ENCODE measurements around the gene MYT1.

Gene MYT1

GRCh38 chr20:64139199-64140060 lies 24.8 kb upstream of the MYT1 start:
- no peak for DNase-seq (ENCODE audit: extremely low spot score)
- no peak for TF ChIP-seq FOXM1 (IDR thresholded peaks at IDR 0.05; ENCODE audit: borderline replicate concordance)
- TF ChIP-seq LEF1 (IDR thresholded peaks at IDR 0.05; ENCODE audit: borderline replicate concordance) = no peak
- TF ChIP-seq L3MBTL2 (conservative IDR thresholded peaks at IDR 0.05) = no peak
- TF ChIP-seq SP1 (IDR thresholded peaks at IDR 0.05) = no peak
- TF ChIP-seq NFRKB (IDR thresholded peaks at IDR 0.05) = no peak
- no peak for TF ChIP-seq BHLHE40 (IDR thresholded peaks at IDR 0.05; ENCODE audit: borderline replicate concordance)
- TF ChIP-seq ARNT (IDR thresholded peaks at IDR 0.05) = no peak
- no peak for TF ChIP-seq FOXA1 (IDR thresholded peaks at IDR 0.05)
- TF ChIP-seq PKNOX1 (IDR thresholded peaks at IDR 0.05) = no peak
- no peak for TF ChIP-seq TARDBP (IDR thresholded peaks at IDR 0.05)
- no peak for TF ChIP-seq HDGF (IDR thresholded peaks at IDR 0.05; ENCODE audit: borderline replicate concordance)
- no peak for TF ChIP-seq CTBP1 (IDR thresholded peaks at IDR 0.05; ENCODE audit: borderline replicate concordance)
- no peak for TF ChIP-seq FOXK2 (IDR thresholded peaks at IDR 0.05)
- no peak for TF ChIP-seq SUZ12 (IDR thresholded peaks at IDR 0.05)
- TF ChIP-seq ELF4 (IDR thresholded peaks at IDR 0.05) = no peak
- no peak for TF ChIP-seq ZNF384 (IDR thresholded peaks at IDR 0.05)
- ChIA-PET POLR2A (no interaction called here), CTCF (no interaction called here)

DNA sequence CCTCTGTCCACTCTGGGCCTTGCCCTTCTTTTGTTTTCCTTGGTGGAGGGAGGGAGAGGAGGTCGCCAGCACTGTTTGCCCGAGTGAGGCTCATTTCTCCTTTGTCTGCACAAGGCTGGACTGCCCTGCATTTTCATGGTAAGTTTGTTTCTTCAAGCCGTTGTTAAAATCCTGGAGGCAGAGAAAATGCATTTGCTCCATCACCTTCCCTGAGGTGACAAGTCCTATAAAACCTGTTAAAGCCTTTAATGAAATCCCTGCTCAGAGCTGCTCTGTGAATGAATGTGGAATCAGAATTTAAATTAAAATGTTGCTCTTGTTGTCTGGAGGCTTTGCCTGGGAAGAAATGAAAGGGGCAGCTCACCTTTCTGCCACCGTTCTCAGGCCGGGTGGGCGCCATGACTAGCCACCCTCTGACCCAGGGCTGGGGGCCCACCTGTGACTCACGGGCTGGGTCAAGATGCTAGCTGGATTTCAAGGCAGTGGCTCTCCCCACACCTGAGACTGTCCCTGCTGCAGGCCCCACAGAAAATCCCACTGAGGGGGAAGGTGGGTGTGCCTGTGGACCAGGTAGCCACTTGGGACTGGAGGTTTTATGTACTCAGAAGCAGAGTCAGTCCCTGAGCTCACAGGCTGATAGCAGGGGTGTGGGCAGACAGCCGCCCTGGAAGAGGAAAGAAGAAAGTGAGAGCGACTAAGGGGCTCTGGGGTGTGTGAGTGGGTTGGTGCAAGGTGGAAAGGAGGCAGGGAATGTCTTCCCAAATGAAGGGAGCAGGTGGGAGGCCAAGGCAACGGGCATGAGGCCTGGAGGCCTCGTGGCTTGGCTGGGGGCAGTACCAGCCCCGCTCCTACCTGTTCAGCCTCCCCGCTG lies 24.0 kb upstream of the MYT1 start:
- DNase-seq (ENCODE audit: extremely low spot score) = no peak
- POLR2A ChIA-PET = no interaction called here
- TF ChIP-seq FOXK2 (IDR thresholded peaks at IDR 0.05) = no peak
- no peak for TF ChIP-seq SUZ12 (IDR thresholded peaks at IDR 0.05)
- no peak for TF ChIP-seq NFRKB (IDR thresholded peaks at IDR 0.05)
- no peak for TF ChIP-seq ZNF384 (IDR thresholded peaks at IDR 0.05)
- no peak for TF ChIP-seq HDGF (IDR thresholded peaks at IDR 0.05; ENCODE audit: borderline replicate concordance)
- TF ChIP-seq SP1 (IDR thresholded peaks at IDR 0.05) = no peak
- no peak for TF ChIP-seq ARNT (IDR thresholded peaks at IDR 0.05)
- TF ChIP-seq ELF4 (IDR thresholded peaks at IDR 0.05) = no peak
- TF ChIP-seq FOXM1 (IDR thresholded peaks at IDR 0.05; ENCODE audit: borderline replicate concordance) = no peak
- no peak for TF ChIP-seq TARDBP (IDR thresholded peaks at IDR 0.05)
- TF ChIP-seq LEF1 (IDR thresholded peaks at IDR 0.05; ENCODE audit: borderline replicate concordance) = no peak
- TF ChIP-seq PKNOX1 (IDR thresholded peaks at IDR 0.05) = no peak
- TF ChIP-seq L3MBTL2 (conservative IDR thresholded peaks at IDR 0.05) = no peak
- TF ChIP-seq CTBP1 (IDR thresholded peaks at IDR 0.05; ENCODE audit: borderline replicate concordance) = no peak
- no peak for TF ChIP-seq FOXA1 (IDR thresholded peaks at IDR 0.05)
- CTCF ChIA-PET = no interaction called here

DNA sequence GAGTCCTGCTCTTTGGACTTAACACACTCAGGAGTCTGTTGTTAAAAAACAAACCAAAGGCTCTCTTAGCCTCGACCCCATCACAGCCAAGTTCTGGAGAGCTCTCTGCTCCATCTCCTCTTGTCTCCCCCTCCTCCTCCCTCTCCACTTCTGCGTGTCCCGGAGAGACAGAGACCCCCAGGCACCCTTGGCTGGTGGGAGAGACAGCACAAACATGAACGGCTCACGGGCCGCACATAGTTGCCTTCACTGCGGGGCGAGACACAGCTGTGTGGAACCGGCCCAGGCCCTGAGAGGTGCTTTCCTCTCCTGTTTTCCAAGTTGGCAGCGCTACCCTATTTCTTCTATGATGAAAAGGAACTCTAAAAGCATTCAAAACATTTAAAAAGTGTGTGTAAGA lies 23.3 kb upstream of the MYT1 start:
- CTCF ChIA-PET = interaction anchor here (0.8 kb wide), 1 partner anchor 21 kb away, joined by 3 read pairs; no protein-coding TSS in a partner anchor

DNA sequence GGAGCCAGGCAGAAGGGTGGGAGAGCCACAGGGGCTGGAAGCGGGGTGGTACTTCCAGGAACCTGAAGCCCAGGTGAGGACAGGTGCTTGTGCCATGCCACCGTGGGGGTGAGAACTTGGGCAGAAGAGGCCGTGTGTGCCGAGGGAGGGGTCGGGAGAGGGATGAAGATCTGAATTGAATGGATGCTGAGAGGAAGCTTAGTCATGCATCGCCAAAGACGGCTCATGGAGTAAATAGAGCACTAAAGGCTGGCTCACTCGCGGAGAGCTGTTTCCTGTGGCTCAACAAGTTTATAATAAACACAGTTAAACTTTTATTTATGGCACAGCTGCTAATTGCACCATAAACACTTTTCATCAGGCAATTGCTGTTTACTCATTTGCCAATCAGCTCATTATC lies 21.7 kb upstream of the MYT1 start:
- DNase-seq (ENCODE audit: extremely low spot score) = no peak
- TF ChIP-seq ARNT (IDR thresholded peaks at IDR 0.05) (no peak), FOXK2 (IDR thresholded peaks at IDR 0.05) (no peak), TARDBP (IDR thresholded peaks at IDR 0.05) (no peak), FOXM1 (IDR thresholded peaks at IDR 0.05; ENCODE audit: borderline replicate concordance) (no peak), NFRKB (IDR thresholded peaks at IDR 0.05) (no peak), PKNOX1 (IDR thresholded peaks at IDR 0.05) (no peak), CTBP1 (IDR thresholded peaks at IDR 0.05; ENCODE audit: borderline replicate concordance) (no peak), SUZ12 (IDR thresholded peaks at IDR 0.05) (no peak), ZNF384 (IDR thresholded peaks at IDR 0.05) (no peak), L3MBTL2 (conservative IDR thresholded peaks at IDR 0.05) (no peak), SP1 (IDR thresholded peaks at IDR 0.05) (no peak), LEF1 (IDR thresholded peaks at IDR 0.05; ENCODE audit: borderline replicate concordance) (no peak), BHLHE40 (IDR thresholded peaks at IDR 0.05; ENCODE audit: borderline replicate concordance) (no peak), ELF4 (IDR thresholded peaks at IDR 0.05) (no peak), HDGF (IDR thresholded peaks at IDR 0.05; ENCODE audit: borderline replicate concordance) (no peak), FOXA1 (IDR thresholded peaks at IDR 0.05) (no peak)
- ChIA-PET POLR2A (no interaction called here), CTCF (no interaction called here)

More for the DNA sequence above, 23.3 kb upstream of the MYT1 start:
- TF ChIP-seq FOXA1 (IDR thresholded peaks at IDR 0.05) = no peak
- TF ChIP-seq TARDBP (IDR thresholded peaks at IDR 0.05) = no peak
- TF ChIP-seq FOXM1 (IDR thresholded peaks at IDR 0.05; ENCODE audit: borderline replicate concordance) = no peak
- TF ChIP-seq ARNT (IDR thresholded peaks at IDR 0.05) = no peak
- TF ChIP-seq PKNOX1 (IDR thresholded peaks at IDR 0.05) = no peak
- TF ChIP-seq BHLHE40 (IDR thresholded peaks at IDR 0.05; ENCODE audit: borderline replicate concordance) = no peak
- no peak for TF ChIP-seq SUZ12 (IDR thresholded peaks at IDR 0.05)
- no peak for TF ChIP-seq LEF1 (IDR thresholded peaks at IDR 0.05; ENCODE audit: borderline replicate concordance)
- TF ChIP-seq HDGF (IDR thresholded peaks at IDR 0.05; ENCODE audit: borderline replicate concordance) = no peak
- TF ChIP-seq ELF4 (IDR thresholded peaks at IDR 0.05) = no peak
- no peak for TF ChIP-seq L3MBTL2 (conservative IDR thresholded peaks at IDR 0.05)
- TF ChIP-seq NFRKB (IDR thresholded peaks at IDR 0.05) = no peak
- no peak for TF ChIP-seq ZNF384 (IDR thresholded peaks at IDR 0.05)
- no peak for TF ChIP-seq CTBP1 (IDR thresholded peaks at IDR 0.05; ENCODE audit: borderline replicate concordance)
- TF ChIP-seq FOXK2 (IDR thresholded peaks at IDR 0.05) = no peak
- no peak for TF ChIP-seq SP1 (IDR thresholded peaks at IDR 0.05)
- no peak for DNase-seq (ENCODE audit: extremely low spot score)
- POLR2A ChIA-PET = no interaction called here

Measured in HEK293T (cell line).